ENCODE measurements around the gene NPRL2.

- TF ChIP-seq CTCF (IDR thresholded peaks at IDR 0.05; ENCODE audit: extremely low read depth in 1 of 2, insufficient read depth in 1 of 2, low read depth in 1 of 2, low read length in 2 of 2) (no peak), EZH2 (IDR thresholded peaks at IDR 0.05; ENCODE audit: borderline replicate concordance, low read depth, low read length, severe bottlenecking) (no peak)
Measured at GRCh38 chr3:50325497-50326181, 24.9 kb downstream of the NPRL2 start.
